HG03442 (cell line): ENCODE results near the gene DDIT4L.
A peak's percentile ranks its signal among the peaks of the same experiment; 100 is the strongest.
"Not testable (repeated sequence)": the region's sequence is repeated elsewhere in the genome, so short reads cannot be mapped to it uniquely, and the experiment has no call there.

Experiments used
- ATAC-seq: cut with Tn5 transposase; IDR thresholded peaks from one replicate; pipeline ENCODE4 v1.9.1; 2021; ENCODE audit warnings: mild to moderate bottlenecking, moderate library complexity; ENCODE audit not compliant: unreplicated experiment

Gene DDIT4L

GRCh38 chr4:100166297-100167039, 23.8 kb downstream of the DDIT4L start:
- no peak for ATAC-seq

- no peak for ATAC-seq
Measured at GRCh38 chr4:100165809-100166208, 24.5 kb downstream of the DDIT4L start.

- no peak for ATAC-seq
Measured at GRCh38 chr4:100164808-100165760, 25.2 kb downstream of the DDIT4L start.

- peak; percentile 88 for ATAC-seq
Measured at GRCh38 chr4:100162027-100162685, 28.1 kb downstream of the DDIT4L start.

- ATAC-seq, result no peak
Measured at GRCh38 chr4:100149190-100149589, 41.1 kb downstream of the DDIT4L start.

- no peak for ATAC-seq
Measured at GRCh38 chr4:100147684-100148083, 42.6 kb downstream of the DDIT4L start.

GRCh38 chr4:100147198-100147597, 43.1 kb downstream of the DDIT4L start:
- no peak for ATAC-seq

GRCh38 chr4:100146756-100147155, 43.5 kb downstream of the DDIT4L start:
- ATAC-seq, result no peak

GRCh38 chr4:100137320-100137719, 52.9 kb downstream of the DDIT4L start:
- ATAC-seq, result not testable (repeated sequence)
